COLO668 (cell line): ENCODE data around the gene CLEC4C.

Experiments used
- DNase-seq: peaks from one replicate; lab custom pipeline; 2025; ENCODE audit not compliant: unreplicated experiment; lab: John Stamatoyannopoulos, UW

Gene CLEC4C

GRCh38 chr12:7729746-7730145 lies 17.4 kb downstream of the CLEC4C start:
- DNase-seq, result no peak

GRCh38 chr12:7723926-7724325 lies 23.2 kb downstream of the CLEC4C start:
- DNase-seq, result no peak

GRCh38 chr12:7719946-7720730 lies 27.0 kb downstream of the CLEC4C start:
- no peak for DNase-seq

GRCh38 chr12:7716381-7716780 lies 30.8 kb downstream of the CLEC4C start:
- DNase-seq, result no peak

GRCh38 chr12:7712841-7713442 lies 34.2 kb downstream of the CLEC4C start:
- no peak for DNase-seq

GRCh38 chr12:7711133-7711532 lies 36.0 kb downstream of the CLEC4C start, which contains the start of gene DPPA3:
Gene DPPA3 (plus strand): TSS chr12:7711433. CDS start chr12:7711571, 138 bp downstream.
- no peak for DNase-seq

- DNase-seq, result no peak
Measured at GRCh38 chr12:7709969-7710675, 37.1 kb downstream of the CLEC4C start.

- no peak for DNase-seq
Measured at GRCh38 chr12:7705846-7706245, 41.3 kb downstream of the CLEC4C start.

- no peak for DNase-seq
Measured at GRCh38 chr12:7695566-7696197, 51.5 kb downstream of the CLEC4C start, which contains the start of gene GDF3. Gene GDF3 (minus strand): TSS chr12:7695775. CDS start chr12:7695728, 47 bp downstream.

- DNase-seq, result no peak
Measured at GRCh38 chr12:7695237-7695560, 52.0 kb downstream of the CLEC4C start.

GRCh38 chr12:7694556-7695236 lies 52.5 kb downstream of the CLEC4C start:
- no peak for DNase-seq

- DNase-seq, result no peak
Measured at GRCh38 chr12:7693793-7694192, 53.4 kb downstream of the CLEC4C start.

- DNase-seq, result no peak
Measured at GRCh38 chr12:7681535-7681934, 65.6 kb downstream of the CLEC4C start.
